CD14-positive monocyte (primary cell): ENCODE measurements around the gene H1-8. TPM values are rescaled to one million over a fixed set of nuclear protein-coding genes. Genes with fewer than 3 reads are reported as not detected.

Experiments
- DNase-seq, 3 donors: peaks; one replicate each; pipeline ENCODE4 v3.0.0-alpha.2; 2011 to 2022
- H2AFZ ChIP-seq: 2 replicates; pipeline ENCODE4 v1.6.0; 2012; ENCODE audit warnings: mild to moderate bottlenecking, low read depth, low read length, inconsistent platforms; ENCODE audit not compliant: insufficient read depth, poor library complexity, severe bottlenecking
- H3K27ac ChIP-seq, 2 donors: 1 replicate in 1 of 2; 2 replicates in 1 of 2; pipeline ENCODE4 v1.5.1; 2012 to 2013; ENCODE audit warnings: low read length in 2 of 2, control low read depth in 1 of 2, inconsistent platforms in 1 of 2, low read depth in 1 of 2, mild to moderate bottlenecking in 1 of 2
- H3K27me3 ChIP-seq, 2 donors: one replicate each; pipeline versions ENCODE4 v1.6.0 to v1.6.1; 2011 to 2013; ENCODE audit warnings: low read length in 2 of 2; ENCODE audit not compliant: control insufficient read depth in 2 of 2, insufficient read depth in 2 of 2
- H3K36me3 ChIP-seq, 2 donors: replicated peaks in 1 of 2; 1 replicate in 1 of 2; 2 replicates in 1 of 2; pipeline versions ENCODE4 v1.5.1 to v1.6.1; 2012 to 2013; ENCODE audit warnings: low read length in 2 of 2, control low read depth in 1 of 2, inconsistent platforms in 1 of 2, mild to moderate bottlenecking in 1 of 2; ENCODE audit not compliant: insufficient read depth in 2 of 2, control insufficient read depth in 1 of 2
- H3K4me1 ChIP-seq, 2 donors: 1 replicate in 1 of 2; 2 replicates in 1 of 2; pipeline versions ENCODE4 v1.5.1 to v1.6.1; 2012 to 2013; ENCODE audit warnings: low read length in 2 of 2, control low read depth in 1 of 2, inconsistent platforms in 1 of 2, mild to moderate bottlenecking in 1 of 2, moderate library complexity in 1 of 2; ENCODE audit not compliant: insufficient read depth in 2 of 2, control insufficient read depth in 1 of 2
- H3K4me2 ChIP-seq: replicated peaks from 2 replicates; pipeline ENCODE3; 2012; ENCODE audit warnings: low read length, moderate library complexity, mild to moderate bottlenecking; ENCODE audit not compliant: poor library complexity, severe bottlenecking; ENCODE audit errors: extremely low read depth
- H3K4me3 ChIP-seq, 3 experiments: fragments of 200-600 bp in 1 of 3; sonication (generic) in 1 of 3; replicated peaks in 1 of 3; 1 replicate in 2 of 3; 2 replicates in 1 of 3; pipeline ENCODE4 v1.5.1; 2011 to 2013; ENCODE audit warnings: low read length in 3 of 3, mild to moderate bottlenecking in 3 of 3, control low read depth in 2 of 3, low read depth in 2 of 3, inconsistent platforms in 1 of 3, moderate library complexity in 1 of 3
- H3K79me2 ChIP-seq: 2 replicates; pipeline ENCODE4 v1.6.0; 2012; ENCODE audit warnings: mild to moderate bottlenecking, control low read depth, inconsistent platforms, low read length, moderate library complexity; ENCODE audit not compliant: insufficient read depth
- H3K9ac ChIP-seq: 2 replicates; pipeline ENCODE4 v1.6.0; 2017; ENCODE audit warnings: low read length, mild to moderate bottlenecking; ENCODE audit not compliant: insufficient read depth, poor library complexity, severe bottlenecking
- H3K9me3 ChIP-seq, 2 donors: replicated peaks in 1 of 2; 1 replicate in 1 of 2; 2 replicates in 1 of 2; pipeline versions ENCODE4 v1.5.1 to v1.6.1; 2012 to 2013; ENCODE audit warnings: low read length in 2 of 2, control low read depth in 1 of 2; ENCODE audit not compliant: control insufficient read depth in 1 of 2, insufficient read depth in 1 of 2
- H4K20me1 ChIP-seq: 2 replicates; pipeline ENCODE4 v1.6.0; 2012; ENCODE audit warnings: mild to moderate bottlenecking, low read length, control low read depth, moderate library complexity; ENCODE audit not compliant: insufficient read depth
- H3K27ac Mint-ChIP-seq, 7 donors: one replicate each; pipeline ENCODE4 v1.8.0; 2020; ENCODE audit warnings: mild to moderate bottlenecking in 7 of 7, mixed read lengths in 7 of 7, moderate library complexity in 6 of 7, inconsistent platforms in 2 of 7
- H3K27me3 Mint-ChIP-seq, 3 donors: one replicate each; pipeline ENCODE4 v1.8.0; 2021 to 2022; ENCODE audit warnings: low read depth in 3 of 3, mild to moderate bottlenecking in 3 of 3, mixed read lengths in 3 of 3, moderate library complexity in 3 of 3, inconsistent platforms in 1 of 3
- H3K36me3 Mint-ChIP-seq, 2 donors: one replicate each; pipeline ENCODE4 v1.8.0; 2020; ENCODE audit warnings: mixed read lengths in 2 of 2, inconsistent platforms in 1 of 2, mild to moderate bottlenecking in 1 of 2
- H3K4me1 Mint-ChIP-seq: one replicate; pipeline ENCODE4 v1.8.0; 2020; ENCODE audit warnings: mild to moderate bottlenecking, mixed read lengths
- H3K4me3 Mint-ChIP-seq, 2 donors: one replicate each; pipeline ENCODE4 v1.8.0; 2020; ENCODE audit warnings: mild to moderate bottlenecking in 2 of 2, mixed read lengths in 2 of 2, moderate library complexity in 1 of 2
- H3K9me3 Mint-ChIP-seq, 7 donors: one replicate each; pipeline ENCODE4 v1.8.0; 2020 to 2022; ENCODE audit warnings: mixed read lengths in 7 of 7, mild to moderate bottlenecking in 6 of 7, moderate library complexity in 6 of 7, inconsistent platforms in 2 of 7
- WGBS: methylation state at CpG from one replicate; pipeline ENCODE4 v1.1.5; 2013; ENCODE audit warnings: missing lambda C conversion rate; ENCODE audit not compliant: insufficient coverage; 5-methylcytosine and 5-hydroxymethylcytosine counted together
- intact Hi-C, 2 donors: fragments of 100-400 bp; cut with micrococcal nuclease; formaldehyde crosslinking; loops; one replicate each; pipeline versions ENCODE4 v1.15.0 to v1.15.1; 2023
- polyA plus RNA-seq, 3 donors: library from polyadenylated mRNA; depleted of rRNA in 1 of 3; unstranded in 2 of 3; stranded (reverse) in 1 of 3; fragments of 300-500 nt in 2 of 3; fragments of >200 nt in 1 of 3; fragmentation: Illumina TruSeq in 2 of 3; gene quantifications; 1 replicate in 2 of 3; 2 replicates in 1 of 3; pipeline ENCODE4 v1.2.3, GENCODE V29; 2012 to 2021
- TF ChIP-seq, protein P1 (sequence below): fragments of 200-600 bp; IDR thresholded peaks from one replicate; pipeline ENCODE4 v1.8.0; 2022; ENCODE audit warnings: antibody characterized with exemption, mild to moderate bottlenecking

H1-8 gene
- polyA plus RNA-seq, 3 donors: not detected

DNA sequence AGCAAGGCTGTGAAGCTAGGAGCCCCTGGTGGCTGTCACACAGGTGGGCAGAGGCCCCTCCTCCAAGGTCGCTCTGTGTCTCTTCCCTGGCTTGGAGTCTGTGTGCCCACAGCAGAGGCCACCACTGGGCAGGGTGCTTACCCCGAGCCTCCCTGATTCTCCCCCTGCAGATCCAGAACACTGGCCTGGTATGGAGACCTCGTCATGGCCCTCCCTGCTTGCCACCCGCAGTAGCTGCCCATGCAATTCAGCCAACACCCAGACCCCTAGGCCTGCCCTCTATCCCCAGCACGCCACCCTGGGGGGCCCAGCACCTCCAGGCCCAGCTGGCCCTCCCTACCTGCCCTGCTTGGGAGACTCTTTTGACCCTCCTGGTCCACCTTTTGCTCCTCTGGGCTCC lies 20.0 kb upstream of the H1-8 start:
- Histone ChIP-seq H3K79me2 (no peaks in the 10 kb centered on the region), H3K4me2 (no peak overlapping the region), H4K20me1 (no peaks in the 10 kb centered on the region), H3K27ac (no peak overlapping the region), H3K4me3 (no peak overlapping the region), H3K9me3 (no peaks in the 10 kb centered on the region), H3K4me1 (peaks cover 47 to 51% of the 10 kb centered on the region in 2 donors), H3K27me3 (no peaks in the 10 kb centered on the region), H3K9ac (peak overlapping the region; percentile 6), H3K36me3 (peaks cover 0 to 1% of the 10 kb centered on the region in 2 donors), H2AFZ (no peak overlapping the region)
- intact Hi-C loops: no loop called here
- TF ChIP-seq, protein P1, sequence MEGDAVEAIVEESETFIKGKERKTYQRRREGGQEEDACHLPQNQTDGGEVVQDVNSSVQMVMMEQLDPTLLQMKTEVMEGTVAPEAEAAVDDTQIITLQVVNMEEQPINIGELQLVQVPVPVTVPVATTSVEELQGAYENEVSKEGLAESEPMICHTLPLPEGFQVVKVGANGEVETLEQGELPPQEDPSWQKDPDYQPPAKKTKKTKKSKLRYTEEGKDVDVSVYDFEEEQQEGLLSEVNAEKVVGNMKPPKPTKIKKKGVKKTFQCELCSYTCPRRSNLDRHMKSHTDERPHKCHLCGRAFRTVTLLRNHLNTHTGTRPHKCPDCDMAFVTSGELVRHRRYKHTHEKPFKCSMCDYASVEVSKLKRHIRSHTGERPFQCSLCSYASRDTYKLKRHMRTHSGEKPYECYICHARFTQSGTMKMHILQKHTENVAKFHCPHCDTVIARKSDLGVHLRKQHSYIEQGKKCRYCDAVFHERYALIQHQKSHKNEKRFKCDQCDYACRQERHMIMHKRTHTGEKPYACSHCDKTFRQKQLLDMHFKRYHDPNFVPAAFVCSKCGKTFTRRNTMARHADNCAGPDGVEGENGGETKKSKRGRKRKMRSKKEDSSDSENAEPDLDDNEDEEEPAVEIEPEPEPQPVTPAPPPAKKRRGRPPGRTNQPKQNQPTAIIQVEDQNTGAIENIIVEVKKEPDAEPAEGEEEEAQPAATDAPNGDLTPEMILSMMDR: no peak
- no peak overlapping the region for H3K4me3 Mint-ChIP-seq
- H3K27ac Mint-ChIP-seq: peak overlapping the region in 4 of 7 donors; percentile 43 to 81 (median 71)
- peaks cover 11 to 20% of the 10 kb centered on the region in 2 donors for H3K36me3 Mint-ChIP-seq
- H3K9me3 Mint-ChIP-seq: no peaks in the 10 kb centered on the region
- peaks cover 46% of the 10 kb centered on the region for H3K4me1 Mint-ChIP-seq
- WGBS: 94% methylated on average over 5 of the region's 5 CpGs
- H3K27me3 Mint-ChIP-seq: peaks cover 0 to 3% (median 0%) of the 10 kb centered on the region in 3 donors
- no peak for DNase-seq

DNA sequence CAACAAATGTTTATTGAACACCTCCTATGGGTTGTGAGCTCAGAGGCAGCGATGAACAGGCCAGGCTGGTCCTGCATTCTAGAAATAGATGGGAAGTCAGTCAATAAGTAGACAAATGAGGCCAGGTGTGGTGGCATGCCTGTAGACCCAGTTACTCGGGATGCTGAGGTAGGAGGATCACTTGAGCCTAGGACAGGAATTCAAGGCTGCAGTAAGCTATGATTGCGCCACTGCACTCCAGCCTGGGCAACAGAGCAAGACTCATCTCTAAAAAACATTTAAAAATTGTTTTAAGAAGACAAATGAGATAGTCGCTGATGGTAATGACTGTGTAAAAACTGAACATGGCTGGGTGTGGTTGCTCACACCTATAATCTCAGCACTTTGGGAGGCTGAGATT lies 18.9 kb upstream of the H1-8 start:
- H3K27ac ChIP-seq: peak overlapping the region; percentile 1 to 98
- TF ChIP-seq, protein P1: no peak
- H3K9ac ChIP-seq: no peak overlapping the region
- H3K36me3 ChIP-seq: no peaks in the 10 kb centered on the region
- H4K20me1 ChIP-seq: no peaks in the 10 kb centered on the region
- peaks cover 47 to 52% of the 10 kb centered on the region in 2 donors for H3K4me1 ChIP-seq
- no peaks in the 10 kb centered on the region for H3K9me3 ChIP-seq
- no peak overlapping the region for H2AFZ ChIP-seq
- H3K27me3 ChIP-seq: no peaks in the 10 kb centered on the region
- intact Hi-C loops: no loop called here
- 100% methylated on average over 1 of the region's 4 CpGs for WGBS
- Mint-ChIP-seq H3K4me3 (no peak overlapping the region), H3K27ac (peak overlapping the region; percentile 90 to 99 (median 99)), H3K4me1 (peaks cover 48% of the 10 kb centered on the region), H3K36me3 (peaks cover 8 to 17% of the 10 kb centered on the region in 2 donors), H3K27me3 (peaks cover 0 to 3% (median under 1%) of the 10 kb centered on the region in 3 donors), H3K9me3 (no peaks in the 10 kb centered on the region)
- peak in 1 of 3 donors; percentile 1 for DNase-seq
- no peaks in the 10 kb centered on the region for H3K79me2 ChIP-seq
- H3K4me3 ChIP-seq: no peak overlapping the region
- no peak overlapping the region for H3K4me2 ChIP-seq
